H1 (cell line): Measurements from ENCODE around the gene SYNPR. TPM values are rescaled to one million over a fixed set of nuclear protein-coding genes. Genes with fewer than 3 reads are reported as not detected.

Experiments used
- GABPA ChIP-seq: IDR thresholded peaks from 2 replicates; pipeline ENCODE4 v1.6.1; 2011; ENCODE audit warnings: mild to moderate bottlenecking, low read length, moderate library complexity, borderline replicate concordance; ENCODE audit not compliant: insufficient read depth
- HDAC6 ChIP-seq: IDR thresholded peaks from one replicate; pipeline ENCODE4 v1.7.1; 2012; ENCODE audit warnings: low read depth, mild to moderate bottlenecking, inconsistent platforms, low read length, moderate library complexity
- JUN ChIP-seq: IDR thresholded peaks from 2 replicates; pipeline ENCODE4 v1.6.1; 2011; ENCODE audit warnings: low read depth, mild to moderate bottlenecking, improper control_type of control experiment, low read length
- POU5F1 ChIP-seq: IDR thresholded peaks from 2 replicates; pipeline ENCODE4 v1.6.1; 2011; ENCODE audit warnings: low read depth, mild to moderate bottlenecking, low read length, moderate library complexity
- RNF2 ChIP-seq: fragments of 200-900, 300-1000 bp; sonication (generic); IDR thresholded peaks from 2 replicates; pipeline ENCODE4 v1.7.1; 2016; ENCODE audit warnings: borderline replicate concordance, low read depth, mild to moderate bottlenecking, antibody characterized with exemption, low read length; ENCODE audit not compliant: poor library complexity, severe bottlenecking; ENCODE audit errors: missing control alignments
- TBP ChIP-seq: IDR thresholded peaks from 2 replicates; pipeline ENCODE4 v1.6.1; 2011; ENCODE audit warnings: low read depth, low read length, improper control_type of control experiment
- polyA plus RNA-seq, 7 experiments: library from polyadenylated mRNA; depleted of rRNA in 3 of 7; stranded (reverse) in 5 of 7; unstranded in 2 of 7; fragments of >200 nt in 5 of 7; fragments of 200-250 nt in 2 of 7; gene quantifications; 1 replicate in 5 of 7; 2 replicates in 1 of 7; 4 replicates in 1 of 7; pipeline versions ENCODE4 v1.2.1 to v1.2.3, GENCODE V29; 2011 to 2013; ENCODE audit warnings: missing spikeins in 2 of 7, mixed read lengths in 2 of 7
- total RNA-seq: library from RNA; stranded (reverse); fragmentation: NEBNext Ultra II Directional; extraction: Animal tissue kit (Norgen Biotek cat#: 25700); gene quantifications from 2 replicates; pipeline ENCODE4 v1.2.1, GENCODE V29; 2021
- TF ChIP-seq, protein P1 (sequence below): fragments of 300-600 bp; sonication (generic); IDR thresholded peaks from 2 replicates; pipeline ENCODE4 v1.7.1; 2012; ENCODE audit warnings: low read length, moderate library complexity, mild to moderate bottlenecking, inconsistent platforms; ENCODE audit not compliant: insufficient replicate concordance
- TF ChIP-seq, protein P2 (sequence below): IDR thresholded peaks from 2 replicates; pipeline ENCODE4 v1.6.1; 2011; ENCODE audit warnings: low read length, improper control_type of control experiment

SYNPR gene
- total and polyA plus RNA-seq, 2 of the 8 experiments (the other 6 are each of a cell fraction or from before 2014, with no cell fraction given) = 0.39 to 0.99 TPM

GRCh38 chr3:63519426-63519825, 241.3 kb downstream of the SYNPR start (continued):
- TF ChIP-seq HDAC6 = no peak
- no peak for TF ChIP-seq RNF2
- no peak for TF ChIP-seq TBP
- TF ChIP-seq GABPA = no peak
- TF ChIP-seq, protein P1, sequence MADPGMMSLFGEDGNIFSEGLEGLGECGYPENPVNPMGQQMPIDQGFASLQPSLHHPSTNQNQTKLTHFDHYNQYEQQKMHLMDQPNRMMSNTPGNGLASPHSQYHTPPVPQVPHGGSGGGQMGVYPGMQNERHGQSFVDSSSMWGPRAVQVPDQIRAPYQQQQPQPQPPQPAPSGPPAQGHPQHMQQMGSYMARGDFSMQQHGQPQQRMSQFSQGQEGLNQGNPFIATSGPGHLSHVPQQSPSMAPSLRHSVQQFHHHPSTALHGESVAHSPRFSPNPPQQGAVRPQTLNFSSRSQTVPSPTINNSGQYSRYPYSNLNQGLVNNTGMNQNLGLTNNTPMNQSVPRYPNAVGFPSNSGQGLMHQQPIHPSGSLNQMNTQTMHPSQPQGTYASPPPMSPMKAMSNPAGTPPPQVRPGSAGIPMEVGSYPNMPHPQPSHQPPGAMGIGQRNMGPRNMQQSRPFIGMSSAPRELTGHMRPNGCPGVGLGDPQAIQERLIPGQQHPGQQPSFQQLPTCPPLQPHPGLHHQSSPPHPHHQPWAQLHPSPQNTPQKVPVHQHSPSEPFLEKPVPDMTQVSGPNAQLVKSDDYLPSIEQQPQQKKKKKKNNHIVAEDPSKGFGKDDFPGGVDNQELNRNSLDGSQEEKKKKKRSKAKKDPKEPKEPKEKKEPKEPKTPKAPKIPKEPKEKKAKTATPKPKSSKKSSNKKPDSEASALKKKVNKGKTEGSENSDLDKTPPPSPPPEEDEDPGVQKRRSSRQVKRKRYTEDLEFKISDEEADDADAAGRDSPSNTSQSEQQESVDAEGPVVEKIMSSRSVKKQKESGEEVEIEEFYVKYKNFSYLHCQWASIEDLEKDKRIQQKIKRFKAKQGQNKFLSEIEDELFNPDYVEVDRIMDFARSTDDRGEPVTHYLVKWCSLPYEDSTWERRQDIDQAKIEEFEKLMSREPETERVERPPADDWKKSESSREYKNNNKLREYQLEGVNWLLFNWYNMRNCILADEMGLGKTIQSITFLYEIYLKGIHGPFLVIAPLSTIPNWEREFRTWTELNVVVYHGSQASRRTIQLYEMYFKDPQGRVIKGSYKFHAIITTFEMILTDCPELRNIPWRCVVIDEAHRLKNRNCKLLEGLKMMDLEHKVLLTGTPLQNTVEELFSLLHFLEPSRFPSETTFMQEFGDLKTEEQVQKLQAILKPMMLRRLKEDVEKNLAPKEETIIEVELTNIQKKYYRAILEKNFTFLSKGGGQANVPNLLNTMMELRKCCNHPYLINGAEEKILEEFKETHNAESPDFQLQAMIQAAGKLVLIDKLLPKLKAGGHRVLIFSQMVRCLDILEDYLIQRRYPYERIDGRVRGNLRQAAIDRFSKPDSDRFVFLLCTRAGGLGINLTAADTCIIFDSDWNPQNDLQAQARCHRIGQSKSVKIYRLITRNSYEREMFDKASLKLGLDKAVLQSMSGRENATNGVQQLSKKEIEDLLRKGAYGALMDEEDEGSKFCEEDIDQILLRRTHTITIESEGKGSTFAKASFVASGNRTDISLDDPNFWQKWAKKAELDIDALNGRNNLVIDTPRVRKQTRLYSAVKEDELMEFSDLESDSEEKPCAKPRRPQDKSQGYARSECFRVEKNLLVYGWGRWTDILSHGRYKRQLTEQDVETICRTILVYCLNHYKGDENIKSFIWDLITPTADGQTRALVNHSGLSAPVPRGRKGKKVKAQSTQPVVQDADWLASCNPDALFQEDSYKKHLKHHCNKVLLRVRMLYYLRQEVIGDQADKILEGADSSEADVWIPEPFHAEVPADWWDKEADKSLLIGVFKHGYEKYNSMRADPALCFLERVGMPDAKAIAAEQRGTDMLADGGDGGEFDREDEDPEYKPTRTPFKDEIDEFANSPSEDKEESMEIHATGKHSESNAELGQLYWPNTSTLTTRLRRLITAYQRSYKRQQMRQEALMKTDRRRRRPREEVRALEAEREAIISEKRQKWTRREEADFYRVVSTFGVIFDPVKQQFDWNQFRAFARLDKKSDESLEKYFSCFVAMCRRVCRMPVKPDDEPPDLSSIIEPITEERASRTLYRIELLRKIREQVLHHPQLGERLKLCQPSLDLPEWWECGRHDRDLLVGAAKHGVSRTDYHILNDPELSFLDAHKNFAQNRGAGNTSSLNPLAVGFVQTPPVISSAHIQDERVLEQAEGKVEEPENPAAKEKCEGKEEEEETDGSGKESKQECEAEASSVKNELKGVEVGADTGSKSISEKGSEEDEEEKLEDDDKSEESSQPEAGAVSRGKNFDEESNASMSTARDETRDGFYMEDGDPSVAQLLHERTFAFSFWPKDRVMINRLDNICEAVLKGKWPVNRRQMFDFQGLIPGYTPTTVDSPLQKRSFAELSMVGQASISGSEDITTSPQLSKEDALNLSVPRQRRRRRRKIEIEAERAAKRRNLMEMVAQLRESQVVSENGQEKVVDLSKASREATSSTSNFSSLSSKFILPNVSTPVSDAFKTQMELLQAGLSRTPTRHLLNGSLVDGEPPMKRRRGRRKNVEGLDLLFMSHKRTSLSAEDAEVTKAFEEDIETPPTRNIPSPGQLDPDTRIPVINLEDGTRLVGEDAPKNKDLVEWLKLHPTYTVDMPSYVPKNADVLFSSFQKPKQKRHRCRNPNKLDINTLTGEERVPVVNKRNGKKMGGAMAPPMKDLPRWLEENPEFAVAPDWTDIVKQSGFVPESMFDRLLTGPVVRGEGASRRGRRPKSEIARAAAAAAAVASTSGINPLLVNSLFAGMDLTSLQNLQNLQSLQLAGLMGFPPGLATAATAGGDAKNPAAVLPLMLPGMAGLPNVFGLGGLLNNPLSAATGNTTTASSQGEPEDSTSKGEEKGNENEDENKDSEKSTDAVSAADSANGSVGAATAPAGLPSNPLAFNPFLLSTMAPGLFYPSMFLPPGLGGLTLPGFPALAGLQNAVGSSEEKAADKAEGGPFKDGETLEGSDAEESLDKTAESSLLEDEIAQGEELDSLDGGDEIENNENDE = no peak
- TF ChIP-seq, protein P2, sequence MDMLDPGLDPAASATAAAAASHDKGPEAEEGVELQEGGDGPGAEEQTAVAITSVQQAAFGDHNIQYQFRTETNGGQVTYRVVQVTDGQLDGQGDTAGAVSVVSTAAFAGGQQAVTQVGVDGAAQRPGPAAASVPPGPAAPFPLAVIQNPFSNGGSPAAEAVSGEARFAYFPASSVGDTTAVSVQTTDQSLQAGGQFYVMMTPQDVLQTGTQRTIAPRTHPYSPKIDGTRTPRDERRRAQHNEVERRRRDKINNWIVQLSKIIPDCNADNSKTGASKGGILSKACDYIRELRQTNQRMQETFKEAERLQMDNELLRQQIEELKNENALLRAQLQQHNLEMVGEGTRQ = no peak
- TF ChIP-seq JUN = no peak
- no peak for TF ChIP-seq POU5F1
- TF ChIP-seq, all 59 proteins: peak for 0
